K562 treated with DMSO at 1 percent for 4 hours (cell line): ENCODE results near the gene DLG4. TPM values are rescaled to one million over a fixed set of nuclear protein-coding genes. Genes with fewer than 3 reads are reported as not detected.

Experiments used
- total RNA-seq: library from RNA; unstranded; fragments of 300-600 nt; gene quantifications from 2 replicates; pipeline ENCODE4 v1.2.3, GENCODE V29; 2022; ENCODE audit not compliant: insufficient read depth

The DLG4 gene
- 5.6 and 7.8 TPM in 2 replicates for total RNA-seq

GRCh38 chr17:7219812-7220592, at the start of gene DLG4, which contains the start of gene ACADVL:
DLG4 (minus strand) TSS chr17:7219836.
ACADVL (plus strand) TSS chr17:7219938; CDS start chr17:7219985, 47 bp downstream.

GRCh38 chr17:7262192-7262934, 42.7 kb upstream of the DLG4 start, which contains the start of gene CLDN7:
CLDN7 (minus strand) TSS chr17:7262478; CDS start chr17:7262043, 435 bp downstream.

GRCh38 chr17:7252176-7253043, 32.8 kb upstream of the DLG4 start, which contains the start of gene ELP5:
ELP5 (plus strand) TSS chr17:7252215; CDS start chr17:7252551, 336 bp downstream.

GRCh38 chr17:7251661-7252175, 32.1 kb upstream of the DLG4 start, which contains the start of gene CTDNEP1:
CTDNEP1 (minus strand) TSS chr17:7251734; CDS start chr17:7251296, 438 bp downstream.

GRCh38 chr17:7241783-7242716, 22.4 kb upstream of the DLG4 start, which contains the start of gene GABARAP:
GABARAP (minus strand) TSS chr17:7242449; CDS start chr17:7242330, 119 bp downstream.

GRCh38 chr17:7239091-7240027, 19.7 kb upstream of the DLG4 start, which contains the start of gene PHF23:
PHF23 (minus strand) TSS chr17:7239457; CDS start chr17:7239279, 178 bp downstream.

GRCh38 chr17:7234083-7234951, 14.7 kb upstream of the DLG4 start, which contains the start of gene DVL2:
DVL2 (minus strand) TSS chr17:7234517; CDS start chr17:7234262, 255 bp downstream.

GRCh38 chr17:7179317-7180254, 40.0 kb downstream of the DLG4 start, which contains the start of gene ASGR1:
ASGR1 (minus strand) TSS chr17:7179370; CDS start chr17:7178563, 807 bp downstream.

Other genes starting within 250 kb of the DLG4 start
- 3.8 and 6.1 TPM in 2 replicates for gene ALOX12, start 223.8 kb downstream of the DLG4 start, total RNA-seq
- 351 TPM in 2 replicates for gene RNASEK, start 207.2 kb downstream of the DLG4 start, total RNA-seq
- gene BCL6B, start 196.8 kb downstream of the DLG4 start, total RNA-seq, result 0.58 and 0.67 TPM in 2 replicates
- 1.3 and 3.5 TPM in 2 replicates for gene SLC16A13, start 183.8 kb downstream of the DLG4 start, total RNA-seq
- gene SLC16A11, start 175.7 kb downstream of the DLG4 start, total RNA-seq, result not detected in 2 replicates
- not detected in 2 replicates for gene CLEC10A, start 139.6 kb downstream of the DLG4 start, total RNA-seq
- not detected in 2 replicates for gene ASGR2, start 105.0 kb downstream of the DLG4 start, total RNA-seq
- 0.52 TPM in 1 of 2 replicates, not detected in the other for gene ASGR1, start 40.5 kb downstream of the DLG4 start, total RNA-seq
- 284 and 290 TPM in 2 replicates for gene ACADVL, start 102 bp upstream of the DLG4 start, total RNA-seq
- gene DVL2, start 14.7 kb upstream of the DLG4 start, total RNA-seq, result 46.3 and 47.3 TPM in 2 replicates
- gene PHF23, start 19.6 kb upstream of the DLG4 start, total RNA-seq, result 11.3 and 15.0 TPM in 2 replicates
- gene GABARAP, start 22.6 kb upstream of the DLG4 start, total RNA-seq, result 256 and 265 TPM in 2 replicates
- 77.2 and 80.6 TPM in 2 replicates for gene CTDNEP1, start 31.9 kb upstream of the DLG4 start, total RNA-seq
- gene ELP5, start 32.4 kb upstream of the DLG4 start, total RNA-seq, result 46.9 and 57.4 TPM in 2 replicates
- 20.0 and 29.2 TPM in 2 replicates for gene CLDN7, start 42.6 kb upstream of the DLG4 start, total RNA-seq
- gene SLC2A4, start 61.9 kb upstream of the DLG4 start, total RNA-seq, result 0.82 TPM in 1 of 2 replicates, not detected in the other
- not detected in 2 replicates for gene YBX2, start 74.8 kb upstream of the DLG4 start, total RNA-seq
- gene EIF5A, start 87.8 kb upstream of the DLG4 start, total RNA-seq, result 354 and 384 TPM in 2 replicates
- gene GPS2, start 95.5 kb upstream of the DLG4 start, total RNA-seq, result 45.5 and 46.9 TPM in 2 replicates
- 8.2 and 13.1 TPM in 2 replicates for gene NEURL4, start 109.5 kb upstream of the DLG4 start, total RNA-seq
- gene ACAP1, start 116.7 kb upstream of the DLG4 start, total RNA-seq, result 4.5 and 5.4 TPM in 2 replicates
- 3.2 and 4.3 TPM in 2 replicates for gene KCTD11, start 132.3 kb upstream of the DLG4 start, total RNA-seq
- gene TMEM95, start 135.3 kb upstream of the DLG4 start, total RNA-seq, result not detected in 2 replicates
- 7.3 and 8.2 TPM in 2 replicates for gene TNK1, start 161.3 kb upstream of the DLG4 start, total RNA-seq
- gene PLSCR3, start 174.7 kb upstream of the DLG4 start, total RNA-seq, result 7.7 and 10.7 TPM in 2 replicates
- gene TMEM256, start 184.3 kb upstream of the DLG4 start, total RNA-seq, result 43.4 and 70.5 TPM in 2 replicates
- 7.1 and 11.9 TPM in 2 replicates for gene NLGN2, start 188.0 kb upstream of the DLG4 start, total RNA-seq
- not detected in 2 replicates for gene SPEM1, start 200.5 kb upstream of the DLG4 start, total RNA-seq
- not detected in 2 replicates for gene SPEM2, start 205.8 kb upstream of the DLG4 start, total RNA-seq
- not detected in 2 replicates for gene SPEM3, start 209.0 kb upstream of the DLG4 start, total RNA-seq
- 6.8 and 6.9 TPM in 2 replicates for gene TMEM102, start 215.6 kb upstream of the DLG4 start, total RNA-seq
- 5.7 and 9.0 TPM in 2 replicates for gene FGF11, start 219.7 kb upstream of the DLG4 start, total RNA-seq
- 8.1 and 9.3 TPM in 2 replicates for gene CHRNB1, start 225.2 kb upstream of the DLG4 start, total RNA-seq